ENCODE measurements around the gene MCM9.

MCM9 gene

DNA sequence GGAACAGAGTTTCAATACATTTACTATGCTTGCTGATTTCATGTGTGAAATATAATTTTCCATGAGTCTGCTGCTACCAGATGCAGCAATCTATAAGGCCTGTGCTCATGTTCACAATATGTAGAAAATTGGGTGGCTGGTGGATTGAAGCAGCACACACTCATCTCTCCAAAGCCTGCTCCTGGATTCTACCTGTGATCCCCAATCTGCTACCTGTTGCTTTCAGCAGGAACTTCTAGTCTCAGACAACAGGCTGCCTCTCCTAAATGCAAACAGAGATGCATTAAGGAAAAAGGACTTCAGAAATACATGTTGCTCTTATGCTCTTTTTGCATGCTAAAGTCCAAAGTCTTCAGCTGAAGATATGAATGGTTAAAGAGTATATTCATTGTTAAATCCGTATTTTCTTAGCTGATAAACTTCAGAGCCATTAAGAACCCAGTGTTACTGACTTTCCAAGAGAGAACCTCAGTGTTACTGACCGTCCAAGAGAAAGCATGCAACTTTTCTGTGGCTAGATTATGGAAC is 30.9 kb upstream of the MCM9 start:
- WGBS, 2 experiments (ENCODE audit: insufficient coverage in 2 of 2) = 92% methylated on average over 2 of the region's 2 CpGs; no CpG with 5 or more reads in 1 of the 2 experiments
- Histone ChIP-seq H3K4me1 (ENCODE audit: control insufficient read depth, insufficient read depth, low read length, poor library complexity, severe bottlenecking) (peaks cover 3% of the 10 kb centered on the region), H3K4me3 (ENCODE audit: extremely low read depth, insufficient read depth, low read length, poor library complexity, severe bottlenecking) (no peak overlapping the region), H3K27ac (ENCODE audit: low read depth, low read length, severe bottlenecking) (no peak overlapping the region), H3K9me3 (ENCODE audit: control insufficient read depth, low read length) (no peaks in the 10 kb centered on the region), H3K36me3 (ENCODE audit: control insufficient read depth, insufficient read depth, low read length) (no peaks in the 10 kb centered on the region)

GRCh38 chr6:118965371-118965770 is 30.4 kb upstream of the MCM9 start:
- WGBS, 2 experiments (ENCODE audit: insufficient coverage in 2 of 2) = no CpG with 5 or more reads among the region's 3 CpGs
- no peaks in the 10 kb centered on the region for H3K36me3 ChIP-seq (ENCODE audit: control insufficient read depth, insufficient read depth, low read length)
- H3K27ac ChIP-seq (ENCODE audit: low read depth, low read length, severe bottlenecking) = no peak overlapping the region
- no peak overlapping the region for H3K4me3 ChIP-seq (ENCODE audit: extremely low read depth, insufficient read depth, low read length, poor library complexity, severe bottlenecking)
- H3K4me1 ChIP-seq (ENCODE audit: control insufficient read depth, insufficient read depth, low read length, poor library complexity, severe bottlenecking) = peaks cover 3% of the 10 kb centered on the region
- no peaks in the 10 kb centered on the region for H3K9me3 ChIP-seq (ENCODE audit: control insufficient read depth, low read length)

DNA sequence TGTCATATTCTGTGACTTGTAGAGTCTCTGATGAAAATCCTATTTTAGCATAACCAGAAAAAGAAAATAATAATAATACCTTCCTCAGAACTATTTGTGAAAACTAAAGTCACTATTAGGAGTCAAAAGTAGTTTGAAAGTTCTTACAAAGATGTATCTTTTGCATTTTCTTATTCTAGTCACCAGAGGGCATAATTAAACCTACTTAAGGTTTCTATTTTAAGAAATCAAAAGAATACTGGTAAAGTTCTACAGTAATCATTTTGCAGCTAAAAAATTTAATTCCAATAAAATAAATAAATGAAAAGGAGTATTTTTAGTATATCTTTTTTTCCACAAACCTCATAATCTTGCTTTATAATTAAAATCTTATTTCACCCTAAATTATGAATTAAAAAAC is 28.0 kb upstream of the MCM9 start:
- Histone ChIP-seq H3K36me3 (ENCODE audit: control insufficient read depth, insufficient read depth, low read length) (no peaks in the 10 kb centered on the region), H3K9me3 (ENCODE audit: control insufficient read depth, low read length) (no peaks in the 10 kb centered on the region), H3K27ac (ENCODE audit: low read depth, low read length, severe bottlenecking) (no peak overlapping the region), H3K4me3 (ENCODE audit: extremely low read depth, insufficient read depth, low read length, poor library complexity, severe bottlenecking) (no peak overlapping the region), H3K4me1 (ENCODE audit: control insufficient read depth, insufficient read depth, low read length, poor library complexity, severe bottlenecking) (peaks cover 3% of the 10 kb centered on the region)

GRCh38 chr6:118959903-118960302 is 24.9 kb upstream of the MCM9 start:
- Histone ChIP-seq H3K27ac (ENCODE audit: low read depth, low read length, severe bottlenecking) (no peak overlapping the region), H3K36me3 (ENCODE audit: control insufficient read depth, insufficient read depth, low read length) (no peaks in the 10 kb centered on the region), H3K9me3 (ENCODE audit: control insufficient read depth, low read length) (no peaks in the 10 kb centered on the region), H3K4me1 (ENCODE audit: control insufficient read depth, insufficient read depth, low read length, poor library complexity, severe bottlenecking) (peaks cover 3% of the 10 kb centered on the region), H3K4me3 (ENCODE audit: extremely low read depth, insufficient read depth, low read length, poor library complexity, severe bottlenecking) (no peak overlapping the region)
- 83 to 96% methylated on average over 4 of the region's 4 CpGs for WGBS, 2 experiments (ENCODE audit: insufficient coverage in 2 of 2)

- H3K4me3 ChIP-seq (ENCODE audit: extremely low read depth, insufficient read depth, low read length, poor library complexity, severe bottlenecking) = no peak overlapping the region
- no peak overlapping the region for H3K27ac ChIP-seq (ENCODE audit: low read depth, low read length, severe bottlenecking)
- H3K36me3 ChIP-seq (ENCODE audit: control insufficient read depth, insufficient read depth, low read length) = no peaks in the 10 kb centered on the region
- no peaks in the 10 kb centered on the region for H3K9me3 ChIP-seq (ENCODE audit: control insufficient read depth, low read length)
- WGBS, 2 experiments (ENCODE audit: insufficient coverage in 2 of 2) = 100% methylated on average over 1 of the region's 2 CpGs; no CpG with 5 or more reads in 1 of the 2 experiments
- H3K4me1 ChIP-seq (ENCODE audit: control insufficient read depth, insufficient read depth, low read length, poor library complexity, severe bottlenecking) = no peaks in the 10 kb centered on the region
Observed at GRCh38 chr6:118953391-118953790, 18.4 kb upstream of the MCM9 start.

DNA sequence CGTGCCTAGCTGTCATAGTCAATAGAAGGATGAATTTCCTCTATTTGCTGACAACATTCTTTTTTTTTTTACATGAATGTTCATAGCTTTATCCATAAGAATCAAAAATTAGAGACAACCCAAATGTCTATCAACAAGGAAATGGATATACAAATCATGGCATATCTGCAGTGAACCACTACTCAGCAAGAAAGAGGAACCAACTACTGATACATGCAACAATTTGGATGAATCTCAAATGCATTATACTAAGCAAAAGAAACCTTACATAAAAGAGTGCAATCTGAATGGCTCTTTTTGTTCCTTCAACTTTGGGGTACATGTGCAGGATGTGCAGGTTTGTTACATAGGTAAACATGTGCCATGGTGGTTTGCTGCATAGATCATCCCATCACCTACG is 17.7 kb upstream of the MCM9 start:
- no peaks in the 10 kb centered on the region for H3K9me3 ChIP-seq (ENCODE audit: control insufficient read depth, low read length)
- H3K4me1 ChIP-seq (ENCODE audit: control insufficient read depth, insufficient read depth, low read length, poor library complexity, severe bottlenecking) = no peaks in the 10 kb centered on the region
- no peak overlapping the region for H3K27ac ChIP-seq (ENCODE audit: low read depth, low read length, severe bottlenecking)
- H3K36me3 ChIP-seq (ENCODE audit: control insufficient read depth, insufficient read depth, low read length) = no peaks in the 10 kb centered on the region
- WGBS, 2 experiments (ENCODE audit: insufficient coverage in 2 of 2) = 86 to 100% methylated on average over 1 of the region's 2 CpGs
- no peak overlapping the region for H3K4me3 ChIP-seq (ENCODE audit: extremely low read depth, insufficient read depth, low read length, poor library complexity, severe bottlenecking)

GRCh38 chr6:118945217-118945616 is 10.3 kb upstream of the MCM9 start:
- H3K4me1 ChIP-seq (ENCODE audit: control insufficient read depth, insufficient read depth, low read length, poor library complexity, severe bottlenecking) = no peaks in the 10 kb centered on the region
- no peaks in the 10 kb centered on the region for H3K9me3 ChIP-seq (ENCODE audit: control insufficient read depth, low read length)
- no peak overlapping the region for H3K27ac ChIP-seq (ENCODE audit: low read depth, low read length, severe bottlenecking)
- no peaks in the 10 kb centered on the region for H3K36me3 ChIP-seq (ENCODE audit: control insufficient read depth, insufficient read depth, low read length)
- no peak overlapping the region for H3K4me3 ChIP-seq (ENCODE audit: extremely low read depth, insufficient read depth, low read length, poor library complexity, severe bottlenecking)

DNA sequence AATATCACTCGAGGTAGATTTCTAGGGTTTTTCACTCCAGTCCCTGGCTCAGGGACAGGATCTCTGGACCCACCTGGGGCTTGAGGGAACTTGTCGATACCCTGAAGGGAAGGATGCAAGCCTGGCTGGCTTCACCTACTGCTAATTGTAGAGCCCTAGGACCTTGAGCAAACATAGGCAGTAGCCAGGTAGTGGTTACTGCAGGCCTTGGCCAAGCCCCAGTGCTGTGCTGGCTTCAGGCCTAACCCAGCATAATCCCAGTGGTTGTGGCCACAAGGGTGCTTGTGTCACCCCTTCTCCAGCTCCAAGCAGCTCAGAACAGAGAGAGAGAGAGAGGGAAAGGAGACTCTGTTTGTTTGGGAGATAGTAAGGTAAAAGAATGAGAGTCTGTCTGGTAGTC is 5.8 kb upstream of the MCM9 start:
- no peaks in the 10 kb centered on the region for H3K36me3 ChIP-seq (ENCODE audit: control insufficient read depth, insufficient read depth, low read length)

DNA sequence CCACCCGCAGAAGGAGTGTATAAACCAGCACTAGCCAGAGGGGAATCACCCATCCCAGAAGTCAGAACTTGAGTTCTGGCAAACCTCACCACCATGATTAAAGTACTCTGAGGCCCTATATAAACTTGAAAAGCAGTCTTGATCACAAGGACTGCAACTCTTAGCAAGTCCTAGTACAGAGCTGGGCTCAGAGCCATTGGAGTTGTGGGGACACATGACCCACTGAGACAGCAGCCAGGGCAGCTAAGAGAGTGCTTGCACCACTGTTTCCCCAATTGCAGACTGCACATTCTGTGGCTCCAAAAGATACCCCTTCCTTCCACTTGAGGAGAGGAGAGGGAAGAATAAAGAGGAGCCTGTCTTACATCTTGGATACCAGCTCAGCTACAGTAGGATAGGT is 4.7 kb upstream of the MCM9 start:
- Histone ChIP-seq H3K4me1 (ENCODE audit: control insufficient read depth, insufficient read depth, low read length, poor library complexity, severe bottlenecking) (no peaks in the 10 kb centered on the region), H3K36me3 (ENCODE audit: control insufficient read depth, insufficient read depth, low read length) (no peaks in the 10 kb centered on the region), H3K4me3 (ENCODE audit: extremely low read depth, insufficient read depth, low read length, poor library complexity, severe bottlenecking) (no peak overlapping the region), H3K27ac (ENCODE audit: low read depth, low read length, severe bottlenecking) (no peak overlapping the region), H3K9me3 (ENCODE audit: control insufficient read depth, low read length) (no peaks in the 10 kb centered on the region)
- 100% methylated on average over 1 of the region's 1 CpG; no CpG with 5 or more reads in 1 of the 2 experiments for WGBS, 2 experiments (ENCODE audit: insufficient coverage in 2 of 2)

More for the DNA sequence above, 5.8 kb upstream of the MCM9 start:
- H3K27ac ChIP-seq (ENCODE audit: low read depth, low read length, severe bottlenecking) = no peak overlapping the region
- H3K9me3 ChIP-seq (ENCODE audit: control insufficient read depth, low read length) = no peaks in the 10 kb centered on the region
- no peaks in the 10 kb centered on the region for H3K4me1 ChIP-seq (ENCODE audit: control insufficient read depth, insufficient read depth, low read length, poor library complexity, severe bottlenecking)
- 75 to 95% methylated on average over 2 of the region's 2 CpGs for WGBS, 2 experiments (ENCODE audit: insufficient coverage in 2 of 2)
- H3K4me3 ChIP-seq (ENCODE audit: extremely low read depth, insufficient read depth, low read length, poor library complexity, severe bottlenecking) = no peak overlapping the region

GRCh38 chr6:118935978-118936703 is 1.2 kb upstream of the MCM9 start:
- Histone ChIP-seq H3K9me3 (ENCODE audit: control insufficient read depth, low read length) (no peaks in the 10 kb centered on the region), H3K36me3 (ENCODE audit: control insufficient read depth, insufficient read depth, low read length) (no peaks in the 10 kb centered on the region), H3K4me3 (ENCODE audit: extremely low read depth, insufficient read depth, low read length, poor library complexity, severe bottlenecking) (no peak overlapping the region), H3K27ac (ENCODE audit: low read depth, low read length, severe bottlenecking) (no peak overlapping the region), H3K4me1 (ENCODE audit: control insufficient read depth, insufficient read depth, low read length, poor library complexity, severe bottlenecking) (peaks cover 4% of the 10 kb centered on the region)
- WGBS, 2 experiments (ENCODE audit: insufficient coverage in 2 of 2) = 80 to 90% methylated on average over 1 to 2 of the region's 3 CpGs

DNA sequence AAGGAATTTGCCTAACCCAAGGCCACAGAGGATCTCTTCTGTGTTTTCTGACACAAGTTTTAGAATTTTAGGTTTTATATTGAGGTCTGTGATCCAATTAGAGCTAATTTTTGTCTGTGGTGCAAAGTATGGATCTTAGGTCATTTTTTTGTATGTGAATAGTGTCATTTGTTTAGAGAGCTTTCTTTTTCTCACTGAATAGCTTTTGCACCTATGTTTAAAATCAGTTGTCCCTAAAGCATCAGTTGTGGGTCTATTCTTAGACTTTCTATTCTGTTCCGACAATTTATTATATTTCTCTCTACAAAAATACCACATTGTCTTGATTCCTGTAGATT is 341 bp upstream of the MCM9 start:
- H3K27ac ChIP-seq (ENCODE audit: low read depth, low read length, severe bottlenecking) = peak overlapping the region; percentile 87

More for the DNA sequence above, 341 bp upstream of the MCM9 start:
- peak overlapping the region; percentile 95 for H3K4me3 ChIP-seq (ENCODE audit: extremely low read depth, insufficient read depth, low read length, poor library complexity, severe bottlenecking)
- 86 to 100% methylated on average over 1 of the region's 1 CpG for WGBS, 2 experiments (ENCODE audit: insufficient coverage in 2 of 2)
- no peaks in the 10 kb centered on the region for H3K9me3 ChIP-seq (ENCODE audit: control insufficient read depth, low read length)
- peaks cover 6% of the 10 kb centered on the region for H3K36me3 ChIP-seq (ENCODE audit: control insufficient read depth, insufficient read depth, low read length)
- H3K4me1 ChIP-seq (ENCODE audit: control insufficient read depth, insufficient read depth, low read length, poor library complexity, severe bottlenecking) = peaks cover 4% of the 10 kb centered on the region
